ENCODE results near the gene PPP3CA.

GRCh38 chr4:101081695-101082369 lies 265.5 kb downstream of the PPP3CA start:
- TF ChIP-seq CTCF (IDR thresholded peaks at IDR 0.05) (no peak), SIN3A (IDR thresholded peaks at IDR 0.05; ENCODE audit: borderline replicate concordance, insufficient read depth, low read depth, low read length) (no peak)
